ENCODE data around the gene OOSP3.
"Not testable (repeated sequence)": the region's sequence is repeated elsewhere in the genome, so short reads cannot be mapped to it uniquely, and the experiment has no call there.

The OOSP3 gene

DNA sequence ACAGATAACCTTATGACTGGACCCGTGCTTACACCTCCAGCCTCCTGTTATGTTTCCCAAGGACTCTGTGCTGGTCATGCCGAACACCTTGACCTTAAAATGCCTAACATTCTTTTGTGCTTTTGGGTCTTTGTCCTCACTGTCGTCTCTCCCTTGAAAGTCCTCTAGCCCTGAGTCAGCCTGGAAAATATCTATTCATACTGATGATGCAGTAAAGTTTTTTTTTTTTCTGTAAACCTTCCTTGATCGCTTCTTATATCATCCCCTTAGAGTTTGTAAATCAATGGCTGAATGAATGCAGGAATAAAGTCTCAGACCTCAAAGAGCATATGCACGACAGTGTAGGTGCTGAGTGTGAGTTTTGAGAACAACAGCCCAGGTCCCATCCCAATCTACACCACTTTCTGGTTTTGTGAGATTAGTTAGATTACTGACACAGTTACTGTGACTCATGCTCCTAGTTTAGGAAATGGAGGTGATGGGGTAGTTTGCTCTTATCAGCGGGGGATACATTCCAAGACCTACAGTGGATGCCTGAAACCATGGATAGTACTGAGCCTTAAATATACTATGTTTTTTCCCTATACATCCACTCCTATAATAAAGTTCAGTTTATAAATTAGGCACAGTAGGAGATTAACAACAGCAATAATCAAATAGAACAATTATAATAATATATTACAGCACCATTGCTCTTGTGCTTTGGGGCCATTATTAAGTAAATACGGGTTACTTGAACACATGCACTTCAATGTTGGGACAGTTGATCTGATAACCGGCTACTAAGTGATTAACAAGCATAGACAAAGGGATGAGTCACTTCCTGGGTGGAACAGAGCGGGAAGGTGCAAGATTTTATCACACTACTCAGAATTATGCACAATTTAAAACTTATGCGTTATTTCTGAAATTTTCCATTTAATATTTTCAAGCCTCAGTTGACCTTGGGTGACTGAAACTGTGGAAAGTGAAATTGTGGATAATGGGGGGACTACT is 20.8 kb upstream of the OOSP3 start:
- no peak for DNase-seq (ENCODE audit: low read depth in 1 of 2, low spot score in 1 of 2)
- in situ Hi-C loops (cut with HindIII; ENCODE audit: low pct_unique_long_range_greater_than_20kb, low sequenced_read_pairs): no loop called here
- TF ChIP-seq JUND (IDR thresholded peaks at IDR 0.05; ENCODE audit: low read depth): no peak

DNA sequence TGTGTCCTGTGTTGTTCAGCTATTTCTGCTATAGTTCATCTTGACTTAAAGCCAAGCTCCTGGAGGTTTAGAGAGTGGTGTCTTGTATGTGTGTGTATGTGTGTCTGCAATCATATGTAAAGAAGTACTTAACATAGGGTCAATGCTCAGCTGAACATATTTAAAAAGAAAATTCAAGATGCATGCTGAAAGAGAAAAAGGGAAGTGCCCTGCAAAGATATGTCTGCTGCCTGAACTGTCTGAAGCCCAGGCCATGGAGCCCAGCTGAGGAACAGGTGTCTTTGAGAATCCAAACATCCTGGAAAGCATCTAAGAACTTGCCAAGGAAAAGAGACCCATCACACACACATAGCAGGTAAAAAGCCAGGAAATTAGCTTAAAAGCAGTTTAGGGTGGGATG is 18.9 kb upstream of the OOSP3 start:
- in situ Hi-C loops (cut with HindIII; ENCODE audit: low pct_unique_long_range_greater_than_20kb, low sequenced_read_pairs): no loop called here
- TF ChIP-seq JUND (IDR thresholded peaks at IDR 0.05; ENCODE audit: low read depth): no peak
- DNase-seq (ENCODE audit: low read depth in 1 of 2, low spot score in 1 of 2): no peak

GRCh38 chr11:59862252-59862651 is 16.3 kb upstream of the OOSP3 start:
- DNase-seq (ENCODE audit: low read depth in 1 of 2, low spot score in 1 of 2): no peak
- in situ Hi-C loops (cut with HindIII; ENCODE audit: low pct_unique_long_range_greater_than_20kb, low sequenced_read_pairs): no loop called here
- TF ChIP-seq JUND (IDR thresholded peaks at IDR 0.05; ENCODE audit: low read depth): no peak

GRCh38 chr11:59865031-59865430 is 13.6 kb upstream of the OOSP3 start:
- TF ChIP-seq JUND (IDR thresholded peaks at IDR 0.05; ENCODE audit: low read depth): no peak
- DNase-seq (ENCODE audit: low read depth in 1 of 2, low spot score in 1 of 2): no peak
- in situ Hi-C loops (cut with HindIII; ENCODE audit: low pct_unique_long_range_greater_than_20kb, low sequenced_read_pairs): no loop called here

- in situ Hi-C loops (cut with HindIII; ENCODE audit: low pct_unique_long_range_greater_than_20kb, low sequenced_read_pairs): no loop called here
- TF ChIP-seq JUND (IDR thresholded peaks at IDR 0.05; ENCODE audit: low read depth): no peak
- DNase-seq (ENCODE audit: low read depth in 1 of 2, low spot score in 1 of 2): peak in 1 of 2 experiments; percentile 73
These were observed 12.2 kb upstream of the OOSP3 start, which contains the start of gene TCN1 for GRCh38 chr11:59866397-59866796. TCN1 (minus strand) TSS chr11:59866487; CDS start chr11:59866470, 17 bp downstream.

DNA sequence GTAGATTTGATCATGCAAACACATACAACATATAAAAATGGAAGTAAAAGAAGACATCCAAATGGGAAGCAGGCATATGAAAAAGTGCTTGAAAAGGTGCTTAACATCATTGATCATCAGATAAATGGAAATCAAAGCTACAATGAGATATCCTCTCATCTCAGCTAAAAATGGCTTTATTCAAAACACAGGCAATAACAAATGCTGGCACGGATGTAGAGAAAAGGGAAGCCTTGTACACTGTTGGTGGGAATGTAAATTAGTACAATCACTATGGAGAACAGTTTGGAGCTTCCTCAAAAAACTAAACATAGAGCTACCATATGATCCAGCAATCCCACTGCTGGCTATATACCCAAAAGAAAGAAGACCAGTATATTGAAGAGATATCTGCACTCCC is 11.7 kb upstream of the OOSP3 start:
- in situ Hi-C loops (cut with HindIII; ENCODE audit: low pct_unique_long_range_greater_than_20kb, low sequenced_read_pairs): no loop called here
- DNase-seq (ENCODE audit: low read depth in 1 of 2, low spot score in 1 of 2): no peak
- TF ChIP-seq JUND (IDR thresholded peaks at IDR 0.05; ENCODE audit: low read depth): no peak

GRCh38 chr11:59867946-59868345 is 10.6 kb upstream of the OOSP3 start:
- no peak for TF ChIP-seq JUND (IDR thresholded peaks at IDR 0.05; ENCODE audit: low read depth)
- in situ Hi-C loops (cut with HindIII; ENCODE audit: low pct_unique_long_range_greater_than_20kb, low sequenced_read_pairs): no loop called here
- DNase-seq (ENCODE audit: low read depth in 1 of 2, low spot score in 1 of 2): no peak

DNA sequence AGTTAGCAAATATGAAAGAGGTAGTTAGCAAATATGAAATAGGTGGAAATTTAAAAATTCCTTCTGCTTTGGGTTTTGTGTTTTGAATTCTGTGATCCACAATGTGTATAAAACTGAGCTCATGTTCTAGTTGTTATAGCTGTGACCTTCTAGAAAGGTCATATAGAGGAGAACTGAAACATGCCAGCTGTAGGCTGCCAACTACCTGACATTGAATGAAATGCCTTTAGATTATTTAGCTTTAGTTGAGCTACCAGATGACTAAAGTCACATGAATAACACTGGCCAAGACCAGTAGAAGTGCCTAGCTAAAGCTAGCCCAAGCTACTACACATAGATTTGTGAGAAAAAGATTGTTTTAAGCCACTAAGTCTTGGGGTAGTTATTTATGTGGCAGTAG is 6.5 kb upstream of the OOSP3 start:
- DNase-seq (ENCODE audit: low read depth in 1 of 2, low spot score in 1 of 2): no peak
- in situ Hi-C loops (cut with HindIII; ENCODE audit: low pct_unique_long_range_greater_than_20kb, low sequenced_read_pairs): no loop called here
- TF ChIP-seq JUND (IDR thresholded peaks at IDR 0.05; ENCODE audit: low read depth): no peak

- in situ Hi-C loops (cut with HindIII; ENCODE audit: low pct_unique_long_range_greater_than_20kb, low sequenced_read_pairs): no loop called here
- no peak for TF ChIP-seq JUND (IDR thresholded peaks at IDR 0.05; ENCODE audit: low read depth)
- no peak for DNase-seq (ENCODE audit: low read depth in 1 of 2, low spot score in 1 of 2)
These were observed 2.6 kb upstream of the OOSP3 start for GRCh38 chr11:59875856-59876519.

- in situ Hi-C loops (cut with HindIII; ENCODE audit: low pct_unique_long_range_greater_than_20kb, low sequenced_read_pairs): no loop called here
- DNase-seq (ENCODE audit: low read depth in 1 of 2, low spot score in 1 of 2): no peak
- TF ChIP-seq JUND (IDR thresholded peaks at IDR 0.05; ENCODE audit: low read depth): no peak
These were observed 1.3 kb upstream of the OOSP3 start for GRCh38 chr11:59877325-59877724.

- DNase-seq (ENCODE audit: low read depth in 1 of 2, low spot score in 1 of 2): no peak
- TF ChIP-seq JUND (IDR thresholded peaks at IDR 0.05; ENCODE audit: low read depth): no peak
- in situ Hi-C loops (cut with HindIII; ENCODE audit: low pct_unique_long_range_greater_than_20kb, low sequenced_read_pairs): no loop called here
These were observed 798 bp upstream of the OOSP3 start for GRCh38 chr11:59877784-59878183.

DNA sequence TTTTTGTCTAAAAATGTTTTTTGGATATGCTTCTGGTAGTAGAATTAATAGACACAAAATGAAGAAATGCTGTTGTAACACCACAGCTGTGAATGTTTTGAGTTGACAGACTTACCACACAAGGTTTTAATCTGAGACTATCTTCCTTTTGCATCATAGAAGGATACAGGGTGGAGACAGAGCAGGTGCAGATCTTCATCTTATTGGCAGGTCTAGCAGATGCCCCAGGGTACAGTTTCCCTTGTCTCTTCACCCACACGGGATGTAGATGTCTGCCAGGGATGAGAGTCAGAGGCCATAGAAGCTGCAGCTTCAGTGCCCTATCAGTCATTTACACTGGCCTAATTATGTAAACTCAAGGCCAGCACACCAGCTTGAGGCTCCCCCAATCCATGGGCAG is 985 bp downstream of the OOSP3 start:
- in situ Hi-C loops (cut with HindIII; ENCODE audit: low pct_unique_long_range_greater_than_20kb, low sequenced_read_pairs): no loop called here
- no peak for TF ChIP-seq JUND (IDR thresholded peaks at IDR 0.05; ENCODE audit: low read depth)
- DNase-seq (ENCODE audit: low read depth in 1 of 2, low spot score in 1 of 2): no peak

- no peak for TF ChIP-seq JUND (IDR thresholded peaks at IDR 0.05; ENCODE audit: low read depth)
- no peak for DNase-seq (ENCODE audit: low read depth in 1 of 2, low spot score in 1 of 2)
- in situ Hi-C loops (cut with HindIII; ENCODE audit: low pct_unique_long_range_greater_than_20kb, low sequenced_read_pairs): no loop called here
These were observed 5.0 kb downstream of the OOSP3 start for GRCh38 chr11:59883597-59883996.

DNA sequence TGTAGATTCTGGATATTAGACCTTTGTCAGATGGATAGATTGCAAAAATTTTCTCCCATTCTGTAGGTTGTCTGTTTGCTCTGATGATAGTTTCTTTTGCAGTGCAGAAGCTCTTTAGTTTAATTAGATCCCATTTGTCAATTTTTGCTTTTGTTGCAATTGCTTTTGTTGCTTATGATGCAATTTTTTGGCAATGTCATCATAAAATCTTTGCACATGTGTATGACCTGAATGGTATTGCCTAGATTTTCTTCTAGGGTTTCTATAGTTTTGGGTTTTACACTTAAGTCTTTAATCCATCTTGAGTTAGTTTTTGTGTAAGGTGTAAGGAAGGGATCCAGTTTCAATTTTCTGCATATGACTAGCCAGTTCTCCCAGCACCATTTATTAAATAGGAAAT is 8.6 kb downstream of the OOSP3 start:
- DNase-seq (ENCODE audit: low read depth in 1 of 2, low spot score in 1 of 2); in situ Hi-C loops (cut with HindIII; ENCODE audit: low pct_unique_long_range_greater_than_20kb, low sequenced_read_pairs): not testable (repeated sequence)

Data from T47D (cell line).